Measurements from ENCODE around the gene PAK6.

DNA sequence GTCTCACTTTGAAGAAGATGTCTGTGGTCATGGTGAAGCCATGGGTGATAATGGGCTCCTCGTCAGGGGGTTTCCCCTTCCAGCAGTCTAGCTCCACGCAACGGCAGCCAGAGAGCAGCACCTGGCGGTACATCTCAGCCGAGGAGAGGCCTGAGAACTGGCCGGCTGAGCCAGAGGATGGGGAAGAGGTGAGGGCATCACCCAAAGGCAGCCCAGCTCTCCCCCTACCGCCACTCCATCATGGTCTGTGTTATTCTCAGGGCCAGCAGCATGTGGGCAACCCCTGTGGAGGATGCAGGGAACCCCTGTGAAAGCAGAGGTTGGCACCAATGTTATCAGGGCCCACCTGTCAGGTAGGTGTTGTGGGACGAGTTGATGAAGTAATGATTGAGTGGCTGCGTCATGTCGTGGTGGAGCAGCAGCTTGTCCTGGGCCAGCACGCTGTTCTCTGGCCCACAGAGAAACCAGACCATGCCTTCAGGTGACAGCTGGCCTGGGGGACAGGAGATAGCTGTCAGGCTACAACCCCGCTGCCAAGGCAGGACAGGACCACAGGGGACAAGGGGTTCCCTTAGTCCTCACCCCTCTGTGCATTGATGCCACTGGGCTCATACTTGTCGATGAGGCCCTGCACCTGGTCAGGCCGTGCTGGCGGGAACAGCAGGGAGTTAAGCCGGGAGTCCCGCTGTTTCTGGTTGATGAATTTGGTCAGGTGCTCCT, 59.5 kb downstream of the PAK6 start:
- TF ChIP-seq, protein P1, sequence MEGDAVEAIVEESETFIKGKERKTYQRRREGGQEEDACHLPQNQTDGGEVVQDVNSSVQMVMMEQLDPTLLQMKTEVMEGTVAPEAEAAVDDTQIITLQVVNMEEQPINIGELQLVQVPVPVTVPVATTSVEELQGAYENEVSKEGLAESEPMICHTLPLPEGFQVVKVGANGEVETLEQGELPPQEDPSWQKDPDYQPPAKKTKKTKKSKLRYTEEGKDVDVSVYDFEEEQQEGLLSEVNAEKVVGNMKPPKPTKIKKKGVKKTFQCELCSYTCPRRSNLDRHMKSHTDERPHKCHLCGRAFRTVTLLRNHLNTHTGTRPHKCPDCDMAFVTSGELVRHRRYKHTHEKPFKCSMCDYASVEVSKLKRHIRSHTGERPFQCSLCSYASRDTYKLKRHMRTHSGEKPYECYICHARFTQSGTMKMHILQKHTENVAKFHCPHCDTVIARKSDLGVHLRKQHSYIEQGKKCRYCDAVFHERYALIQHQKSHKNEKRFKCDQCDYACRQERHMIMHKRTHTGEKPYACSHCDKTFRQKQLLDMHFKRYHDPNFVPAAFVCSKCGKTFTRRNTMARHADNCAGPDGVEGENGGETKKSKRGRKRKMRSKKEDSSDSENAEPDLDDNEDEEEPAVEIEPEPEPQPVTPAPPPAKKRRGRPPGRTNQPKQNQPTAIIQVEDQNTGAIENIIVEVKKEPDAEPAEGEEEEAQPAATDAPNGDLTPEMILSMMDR (IDR thresholded peaks at IDR 0.05; ENCODE audit: low read length) = no peak
- no peak for TF ChIP-seq EZH2 (optimal IDR thresholded peaks at IDR 0.05; ENCODE audit: low read depth, low read length)
- no peak for TF ChIP-seq EZH2phosphoT487 (IDR thresholded peaks at IDR 0.05; ENCODE audit: low read length)
